CD4-positive, alpha-beta T cell (primary cell): ENCODE results near the gene RAB3B. TPM values are rescaled to one million over a fixed set of nuclear protein-coding genes. Genes with fewer than 3 reads are reported as not detected.

Source experiments
- ATAC-seq: fragments of 200-7000 bp; cut with Tn5 transposase; one replicate; pipeline ENCODE4 v1.10.0; 2022; ENCODE audit warnings: mild to moderate bottlenecking; ENCODE audit not compliant: poor library complexity
- CTCF ChIA-PET: fragments of 350-600 bp; sonication (Branson Sonifier 250); formaldehyde crosslinking; loops from one replicate; lab custom pipeline; 2021; ENCODE audit warnings: antibody characterized with exemption, inconsistent platforms; lab: Charles Lee
- POLR2A ChIA-PET: fragments of 350-600 bp; sonication (Branson Sonifier 250); formaldehyde crosslinking; loops from one replicate; lab custom pipeline; 2021; ENCODE audit warnings: antibody characterized with exemption, inconsistent platforms; lab: Charles Lee
- DNase-seq, 14 experiments: peaks; one replicate each; pipeline ENCODE4 v3.0.0-alpha.2; 2013 to 2020; ENCODE audit warnings: mixed read lengths in 2 of 14
- H3K27ac ChIP-seq, 2 donors: one replicate each; pipeline versions ENCODE4 v1.5.1 to v1.7.0; 2013; ENCODE audit warnings: low read length in 2 of 2, low read depth in 1 of 2, mild to moderate bottlenecking in 1 of 2
- H3K27me3 ChIP-seq, 2 experiments: 1 replicate in 1 of 2; 2 replicates in 1 of 2; pipeline versions ENCODE4 v1.6.1 to v1.7.0; 2013; ENCODE audit warnings: low read length in 2 of 2, control low read depth in 1 of 2, mild to moderate bottlenecking in 1 of 2, moderate library complexity in 1 of 2; ENCODE audit not compliant: insufficient read depth in 2 of 2, control insufficient read depth in 1 of 2
- H3K36me3 ChIP-seq: one replicate; pipeline ENCODE4 v1.6.1; 2013; ENCODE audit warnings: low read length, control low read depth; ENCODE audit not compliant: insufficient read depth
- H3K4me1 ChIP-seq: one replicate; pipeline ENCODE4 v1.6.1; 2013; ENCODE audit warnings: low read length, control low read depth; ENCODE audit not compliant: insufficient read depth
- H3K4me3 ChIP-seq: one replicate; pipeline ENCODE4 v1.5.1; 2013; ENCODE audit warnings: mild to moderate bottlenecking, low read length, moderate library complexity
- H3K9me3 ChIP-seq, 2 experiments: 1 replicate in 1 of 2; 2 replicates in 1 of 2; pipeline versions ENCODE4 v1.6.1 to v1.7.0; 2013; ENCODE audit warnings: low read length in 2 of 2, mild to moderate bottlenecking in 2 of 2, control low read depth in 1 of 2, moderate library complexity in 1 of 2; ENCODE audit not compliant: control insufficient read depth in 1 of 2, insufficient read depth in 1 of 2
- H3K27ac Mint-ChIP-seq: one replicate; pipeline ENCODE4 v1.8.0; 2020; ENCODE audit warnings: mixed read lengths
- H3K27me3 Mint-ChIP-seq: one replicate; pipeline ENCODE4 v1.8.0; 2021; ENCODE audit warnings: mixed read lengths
- H3K36me3 Mint-ChIP-seq: one replicate; pipeline ENCODE4 v1.8.0; 2021; ENCODE audit warnings: low read depth, mixed read lengths
- H3K4me1 Mint-ChIP-seq: one replicate; pipeline ENCODE4 v1.8.0; 2021; ENCODE audit warnings: low read depth, mixed read lengths
- H3K4me3 Mint-ChIP-seq: one replicate; pipeline ENCODE4 v1.8.0; 2020; ENCODE audit warnings: mild to moderate bottlenecking, mixed read lengths
- H3K9me3 Mint-ChIP-seq: one replicate; pipeline ENCODE4 v1.8.0; 2020; ENCODE audit warnings: mixed read lengths
- CTCF ChIP-seq: fragments of 200-600 bp; IDR thresholded peaks from one replicate; pipeline ENCODE4 v1.8.0; 2022; ENCODE audit warnings: antibody characterized with exemption, mild to moderate bottlenecking
- intact Hi-C, 2 experiments: fragments of 100-400 bp; cut with DNase I in 1 of 2; cut with micrococcal nuclease in 1 of 2; formaldehyde crosslinking; loops; one replicate each; pipeline versions ENCODE4 v1.15.1 to v1.9.0; 2023 to 2025; cut with DNase I, micrococcal nuclease
- total RNA-seq, 174 experiments: library from RNA in 2 of 174; stranded (reverse) in 2 of 174; gene quantifications; one replicate each; pipeline ENCODE4 v1.2.3 and lab custom pipeline; 2021 to 2026

Gene RAB3B
- total RNA-seq, 2 experiments from 2014 or later = not detected

- Mint-ChIP-seq H3K4me3 (no peak overlapping the region), H3K27ac (no peak overlapping the region), H3K27me3 (peaks cover 42% of the 10 kb centered on the region), H3K9me3 (no peaks in the 10 kb centered on the region), H3K4me1 (no peaks in the 10 kb centered on the region), H3K36me3 (no peaks in the 10 kb centered on the region)
- TF ChIP-seq CTCF = peak; percentile 86
- no peaks in the 10 kb centered on the region for H3K36me3 ChIP-seq
- no peak overlapping the region for H3K27ac ChIP-seq
- H3K9me3 ChIP-seq = no peaks in the 10 kb centered on the region
- peaks cover 7 to 9% of the 10 kb centered on the region in 2 experiments for H3K27me3 ChIP-seq
- CTCF ChIA-PET = interaction anchor here (1.1 kb wide), 1 partner anchor 105 kb away, joined by 6 read pairs; no protein-coding TSS in a partner anchor
- H3K4me1 ChIP-seq = no peaks in the 10 kb centered on the region
- DNase-seq = peak in 11 of 14 experiments; percentile 4 to 86 (median 32)
- POLR2A ChIA-PET = no interaction called here
- ATAC-seq = peak; percentile 95
- intact Hi-C loops = loop anchor here (1.0 kb wide), 1 partner anchor 105 kb away; no protein-coding TSS in a partner anchor
- no peak overlapping the region for H3K4me3 ChIP-seq
Observed at GRCh38 chr1:52002038-52002917, 11.8 kb upstream of the RAB3B start.

GRCh38 chr1:51998701-51999100, 8.2 kb upstream of the RAB3B start:
- H3K27ac ChIP-seq = no peak overlapping the region
- DNase-seq (no peak), ATAC-seq (no peak)
- Mint-ChIP-seq H3K4me1 (no peaks in the 10 kb centered on the region), H3K4me3 (no peak overlapping the region), H3K36me3 (no peaks in the 10 kb centered on the region), H3K27ac (no peak overlapping the region), H3K27me3 (peaks cover 22% of the 10 kb centered on the region), H3K9me3 (no peaks in the 10 kb centered on the region)
- no peaks in the 10 kb centered on the region for H3K9me3 ChIP-seq
- H3K4me3 ChIP-seq = no peak overlapping the region
- CTCF ChIA-PET = no interaction called here
- TF ChIP-seq CTCF = no peak
- peaks cover under 1 to 5% of the 10 kb centered on the region in 2 experiments for H3K27me3 ChIP-seq
- intact Hi-C loops = no loop called here
- no peaks in the 10 kb centered on the region for H3K36me3 ChIP-seq
- POLR2A ChIA-PET = no interaction called here
- no peaks in the 10 kb centered on the region for H3K4me1 ChIP-seq

GRCh38 chr1:51997974-51998382, 7.5 kb upstream of the RAB3B start:
- CTCF ChIA-PET = no interaction called here

More at GRCh38 chr1:51997974-51998382, 7.5 kb upstream of the RAB3B start:
- no peaks in the 10 kb centered on the region for H3K36me3 Mint-ChIP-seq
- peaks cover 28% of the 10 kb centered on the region for H3K27me3 Mint-ChIP-seq
- no peaks in the 10 kb centered on the region for H3K4me1 Mint-ChIP-seq
- H3K9me3 ChIP-seq = no peaks in the 10 kb centered on the region
- TF ChIP-seq CTCF = no peak
- intact Hi-C loops = no loop called here
- no peaks in the 10 kb centered on the region for H3K36me3 ChIP-seq
- H3K4me3 ChIP-seq = no peak overlapping the region
- H3K4me1 ChIP-seq = no peaks in the 10 kb centered on the region
- no peaks in the 10 kb centered on the region for H3K9me3 Mint-ChIP-seq
- peaks cover 4 to 5% of the 10 kb centered on the region in 2 experiments for H3K27me3 ChIP-seq
- no peak for ATAC-seq
- no peak overlapping the region for H3K27ac Mint-ChIP-seq
- H3K4me3 Mint-ChIP-seq = no peak overlapping the region
- POLR2A ChIA-PET = no interaction called here
- DNase-seq = no peak
- no peak overlapping the region for H3K27ac ChIP-seq
